GM21447 (cell line): ENCODE data around the gene XYLT2.
"Not testable (repeated sequence)": the region's sequence is repeated elsewhere in the genome, so short reads cannot be mapped to it uniquely, and the experiment has no call there.

Experiments used
- ATAC-seq: cut with Tn5 transposase; IDR thresholded peaks from one replicate; pipeline ENCODE4 v1.9.1; 2021; ENCODE audit not compliant: unreplicated experiment

XYLT2 gene

DNA sequence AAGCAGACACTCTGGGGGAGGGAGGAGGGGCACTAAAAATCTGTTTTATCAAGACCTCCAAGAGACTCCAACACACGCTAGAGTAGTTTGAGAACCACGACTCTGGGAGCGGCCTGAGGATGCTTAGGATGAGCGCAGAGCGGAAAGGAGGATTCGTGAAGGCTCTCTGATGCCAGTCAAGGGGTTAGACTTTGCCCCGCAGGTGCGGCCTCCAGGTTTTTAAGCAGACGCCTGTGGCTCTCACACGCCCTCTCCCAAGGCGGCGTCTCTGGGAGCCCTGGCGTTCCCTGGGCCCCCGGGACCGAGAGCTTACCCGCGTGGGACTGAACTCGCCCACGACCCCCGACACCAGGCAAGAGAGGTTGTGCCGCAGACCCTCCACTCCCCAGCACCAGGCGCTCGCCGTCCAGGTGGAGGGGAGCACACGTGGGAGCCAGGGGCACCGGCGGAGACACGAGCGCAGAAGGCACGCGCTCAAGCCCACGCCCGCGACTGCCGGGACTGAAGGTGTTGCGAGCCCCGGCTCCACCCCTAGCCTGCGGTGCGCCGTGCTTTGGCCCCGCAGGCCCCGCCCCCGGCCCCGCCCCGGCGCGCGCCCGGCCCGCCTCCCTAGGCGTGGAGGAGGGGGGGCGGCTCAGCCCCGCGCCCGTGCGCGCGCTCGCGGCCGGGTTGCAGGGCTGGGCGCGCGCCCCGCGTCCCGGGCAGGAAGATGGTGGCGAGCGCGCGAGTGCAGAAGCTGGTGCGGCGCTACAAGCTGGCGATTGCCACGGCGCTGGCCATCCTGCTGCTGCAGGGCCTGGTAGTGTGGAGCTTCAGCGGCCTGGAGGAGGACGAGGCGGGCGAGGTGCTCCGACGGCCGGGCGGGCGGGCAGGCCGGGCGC, at the start of gene XYLT2:
Gene XYLT2 (plus strand): TSS at position 695 of the 881 bp plus-strand sequence. CDS start 15 bp downstream, at position 710.
- peak; percentile 63 for ATAC-seq

DNA sequence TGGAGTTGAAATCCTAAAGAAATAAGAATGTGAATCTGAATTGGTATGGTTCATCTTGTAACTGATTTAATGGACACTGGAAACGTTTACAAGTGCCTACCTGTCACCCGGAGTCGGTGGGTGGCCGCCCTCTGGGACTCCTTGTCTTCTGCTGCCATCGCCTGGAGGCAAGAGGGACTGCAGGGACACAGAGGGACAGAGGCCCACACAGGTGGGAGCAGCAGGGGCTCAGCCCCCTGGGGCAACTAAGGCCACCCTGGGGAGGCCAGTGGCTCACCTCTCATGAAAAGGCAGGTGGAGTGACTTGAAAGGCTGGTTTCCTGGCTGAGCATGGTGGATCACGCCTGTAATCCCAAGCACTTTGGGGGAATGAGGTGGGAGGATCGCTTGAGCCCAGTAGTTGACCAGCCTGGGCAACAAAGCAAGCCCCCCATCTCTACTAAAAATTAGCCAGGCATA, 48.5 kb upstream of the XYLT2 start:
- no peak for ATAC-seq

DNA sequence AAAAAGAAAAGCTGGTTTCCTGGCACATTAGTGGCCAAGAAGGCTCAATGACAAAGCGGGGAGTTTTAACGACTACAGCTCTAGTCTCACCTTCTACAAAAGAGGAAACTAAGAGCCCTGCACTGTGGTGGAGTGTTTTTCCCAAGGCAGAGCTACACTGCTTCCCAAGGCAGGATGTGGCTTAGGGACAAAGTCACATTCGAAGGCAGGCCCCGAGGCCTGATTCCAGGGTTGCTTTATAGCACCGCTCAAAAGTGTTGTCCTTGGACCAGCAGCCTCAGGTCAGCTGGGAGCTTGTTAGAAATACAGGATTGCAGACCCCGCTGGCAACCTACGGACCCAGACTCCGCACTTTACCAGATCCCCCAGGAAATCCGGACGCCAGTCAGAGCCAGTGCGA, 47.9 kb upstream of the XYLT2 start:
- no peak for ATAC-seq

DNA sequence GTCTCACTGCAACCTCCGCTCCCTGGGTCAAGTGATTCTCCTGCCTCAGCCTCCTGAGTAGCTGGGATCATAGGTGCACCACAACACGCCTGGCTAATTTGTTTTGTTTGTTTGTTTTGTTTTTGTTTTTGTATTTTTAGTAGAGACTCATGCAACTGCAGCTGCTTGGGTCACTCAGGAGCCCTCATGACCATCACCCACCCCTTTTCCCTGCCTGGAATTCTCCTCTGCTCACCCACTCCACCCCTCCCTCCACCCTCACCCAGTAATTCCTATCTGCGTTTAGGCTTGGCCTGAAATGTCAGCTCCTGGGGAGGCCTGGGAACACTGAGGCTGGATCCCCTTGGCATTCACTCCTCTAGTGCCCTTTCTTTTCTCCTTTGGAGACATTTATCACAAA, 46.1 kb upstream of the XYLT2 start:
- ATAC-seq, result no peak

DNA sequence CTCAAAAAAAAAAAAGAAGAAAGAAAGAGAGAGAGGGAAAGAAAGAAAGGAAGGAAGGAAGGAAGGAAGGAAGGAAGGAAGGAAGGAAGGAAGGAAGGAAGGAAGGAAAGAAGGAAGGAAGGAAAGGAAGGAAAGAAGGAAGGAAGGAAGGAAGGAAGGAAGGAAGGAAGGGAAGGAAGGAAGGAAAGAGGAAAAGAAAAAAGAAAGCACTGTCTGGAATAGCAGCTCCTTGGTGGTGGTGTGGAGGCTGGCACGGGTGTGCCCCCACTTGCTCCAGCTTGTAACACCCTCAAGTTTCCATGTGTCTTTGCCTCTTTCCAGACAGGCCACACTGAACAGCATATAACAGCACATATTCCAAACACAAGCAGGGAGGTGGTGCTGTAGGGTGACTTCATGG, 45.1 kb upstream of the XYLT2 start:
- ATAC-seq, result not testable (repeated sequence)

DNA sequence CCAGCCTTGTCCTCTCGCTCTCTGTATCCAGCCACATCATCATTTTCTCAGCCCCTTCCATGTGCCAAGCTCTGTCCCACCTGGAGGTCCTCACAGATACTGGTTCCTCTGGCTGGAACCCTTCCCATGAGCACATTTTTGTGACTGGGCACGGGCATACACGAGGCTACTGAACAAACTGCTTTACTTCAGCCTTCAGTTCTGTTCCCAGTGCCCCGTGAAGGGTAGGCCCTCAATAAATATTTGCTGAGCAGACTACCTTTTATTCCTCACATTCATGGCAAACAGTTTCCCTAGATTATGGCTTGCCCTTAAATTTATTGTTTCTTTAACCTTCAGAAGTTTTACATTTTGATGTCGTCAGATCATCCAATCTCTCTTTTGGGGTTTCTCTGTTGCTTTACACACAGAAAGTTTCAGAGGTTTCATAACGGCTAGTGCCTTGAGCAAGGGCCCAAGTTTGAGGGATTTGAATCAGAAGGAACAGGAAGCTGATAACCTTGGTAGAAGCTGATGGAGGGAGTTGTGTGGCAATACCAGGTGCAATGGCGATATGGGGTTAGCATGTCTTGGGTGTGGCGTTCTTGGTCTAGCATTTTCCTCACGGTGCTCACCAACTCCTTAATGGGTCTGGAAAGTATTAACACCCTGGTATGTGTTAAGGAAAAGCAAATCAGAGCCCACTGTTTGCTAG, 43.9 kb upstream of the XYLT2 start:
- no peak for ATAC-seq

DNA sequence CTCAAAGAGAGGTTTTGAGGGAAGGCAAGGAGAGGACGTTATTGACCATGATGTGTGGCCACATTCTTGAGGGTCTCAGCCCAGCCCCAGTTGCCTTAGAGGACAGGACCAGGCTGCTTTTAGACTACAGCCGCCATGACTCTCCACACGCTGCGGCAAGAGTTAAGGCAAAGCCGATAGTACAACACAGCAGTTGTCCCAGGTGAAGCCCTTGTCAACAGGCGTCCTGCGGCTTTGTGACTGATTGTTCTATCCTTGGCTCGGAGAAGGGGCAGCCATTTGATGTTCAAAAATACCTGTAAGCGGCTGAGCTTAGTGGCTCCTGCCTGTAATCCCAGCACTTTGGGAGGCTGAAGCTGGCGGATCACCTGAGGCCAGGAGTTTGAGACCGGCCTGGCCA, 42.9 kb upstream of the XYLT2 start:
- ATAC-seq, result no peak

DNA sequence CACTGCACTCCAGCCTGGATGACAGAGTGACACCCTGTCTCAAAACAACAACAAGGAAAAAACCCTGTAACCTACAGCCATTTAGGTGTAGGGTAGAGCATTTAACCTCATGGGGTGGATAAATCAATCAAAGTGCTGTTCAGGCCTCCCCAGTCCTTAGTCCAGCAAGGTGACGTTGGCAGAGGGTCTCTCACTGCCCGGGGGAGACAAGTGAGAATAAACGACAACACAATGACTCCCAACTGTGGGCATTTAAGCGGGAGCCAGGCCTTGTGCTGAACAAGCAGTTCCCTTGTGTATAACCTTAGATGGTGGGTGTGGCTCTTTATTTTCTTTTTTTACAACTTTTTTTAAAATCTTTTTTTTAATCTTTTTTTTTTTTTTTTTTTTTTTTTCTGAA, 42.3 kb upstream of the XYLT2 start:
- no peak for ATAC-seq

DNA sequence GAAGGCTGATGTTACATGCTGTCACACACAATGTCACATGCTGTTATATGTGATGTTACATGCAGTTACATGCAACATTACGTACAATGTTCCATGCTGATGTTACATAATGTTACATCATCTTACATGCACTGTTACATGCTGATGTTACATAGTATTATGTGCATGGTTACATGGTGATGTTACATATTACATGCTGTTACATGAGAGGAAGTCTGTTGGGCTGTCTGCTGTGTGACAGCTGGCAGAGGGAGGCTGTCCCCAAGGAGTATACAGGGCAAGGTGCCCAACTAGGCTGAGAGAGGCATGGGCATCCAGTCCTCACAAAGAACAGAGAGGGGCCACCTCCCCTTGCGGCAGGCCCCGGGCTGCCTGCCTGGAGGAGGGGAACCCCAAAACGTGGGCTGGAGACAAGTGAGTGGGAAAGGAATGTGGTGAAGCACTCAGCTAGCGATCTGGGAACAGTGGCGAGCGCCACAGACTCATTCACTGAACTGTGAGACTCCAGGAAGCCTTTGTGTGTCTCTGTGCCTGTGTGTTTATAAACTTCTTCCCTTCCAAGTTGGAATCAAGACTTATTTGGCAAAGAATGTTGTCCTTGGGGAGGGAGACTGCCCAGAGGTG, 41.0 kb upstream of the XYLT2 start:
- no peak for ATAC-seq

DNA sequence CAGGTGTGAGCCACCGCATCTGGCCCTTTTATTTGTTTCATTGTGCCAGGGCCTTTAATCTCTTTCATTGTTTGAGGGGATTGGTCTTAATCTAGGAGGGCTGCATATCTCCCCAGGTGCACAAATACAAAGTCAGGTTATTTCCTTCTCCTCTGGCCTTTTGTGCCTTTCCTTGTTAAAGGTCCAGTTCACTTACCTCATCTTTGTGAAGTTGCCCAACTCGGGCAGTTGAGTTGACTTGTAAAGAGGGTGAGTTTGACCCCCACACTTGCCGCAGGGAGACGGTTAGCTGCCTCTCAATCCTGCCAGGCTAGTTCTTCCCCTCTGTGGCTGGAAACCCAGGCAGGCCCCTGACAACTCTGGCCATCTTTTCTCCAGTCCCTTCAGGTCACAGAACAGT, 38.3 kb upstream of the XYLT2 start:
- no peak for ATAC-seq

DNA sequence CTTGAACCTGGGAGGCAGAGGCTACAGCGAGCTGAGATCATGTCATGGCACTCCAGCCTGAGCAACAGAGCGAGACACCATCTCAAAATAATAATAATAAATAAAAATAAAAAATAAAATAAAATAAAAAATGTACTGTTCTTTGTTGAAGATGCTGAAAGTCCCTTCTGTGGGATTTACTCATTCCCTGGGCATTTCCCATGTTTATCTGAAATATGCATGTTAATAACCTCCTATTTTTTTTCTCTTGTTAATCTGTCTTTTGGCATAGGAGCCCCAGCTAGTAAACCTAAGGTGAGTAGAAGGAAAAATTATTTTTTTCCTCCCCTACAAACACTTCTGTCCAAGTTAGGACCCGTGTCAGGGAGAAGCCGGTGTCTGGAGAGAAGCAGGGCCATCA, 37.3 kb upstream of the XYLT2 start:
- ATAC-seq, result no peak

DNA sequence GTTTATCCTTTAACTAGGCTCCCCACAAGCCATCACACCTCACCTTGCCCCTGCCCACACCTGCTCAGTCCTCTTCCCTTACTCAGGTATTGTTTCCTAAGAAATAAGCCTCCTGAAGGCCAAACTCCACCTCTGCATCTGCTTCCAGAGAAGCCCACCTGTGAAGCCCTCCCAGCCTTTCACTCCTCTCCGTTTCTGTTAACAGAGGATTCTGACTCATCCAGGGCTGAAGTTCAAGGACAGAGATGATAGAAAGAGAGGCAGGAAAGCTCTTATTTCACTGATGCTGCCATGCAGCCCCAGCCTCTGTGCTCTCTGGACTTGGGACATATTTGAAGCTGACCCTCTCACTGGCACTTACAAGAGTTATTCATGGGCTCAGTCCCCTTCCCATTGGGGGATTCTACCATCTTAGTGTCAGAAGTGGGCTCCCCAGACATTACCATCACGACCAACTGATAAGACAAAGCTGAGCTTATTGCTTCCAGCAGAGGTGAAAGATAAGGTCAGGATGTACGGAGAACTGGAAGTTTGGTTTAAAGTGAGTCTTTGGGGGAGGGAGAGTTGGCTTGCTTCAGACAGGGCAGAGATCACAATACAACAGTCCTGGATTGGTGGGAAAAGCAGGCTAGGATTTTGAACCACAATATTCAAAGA, 35.3 kb upstream of the XYLT2 start:
- no peak for ATAC-seq

DNA sequence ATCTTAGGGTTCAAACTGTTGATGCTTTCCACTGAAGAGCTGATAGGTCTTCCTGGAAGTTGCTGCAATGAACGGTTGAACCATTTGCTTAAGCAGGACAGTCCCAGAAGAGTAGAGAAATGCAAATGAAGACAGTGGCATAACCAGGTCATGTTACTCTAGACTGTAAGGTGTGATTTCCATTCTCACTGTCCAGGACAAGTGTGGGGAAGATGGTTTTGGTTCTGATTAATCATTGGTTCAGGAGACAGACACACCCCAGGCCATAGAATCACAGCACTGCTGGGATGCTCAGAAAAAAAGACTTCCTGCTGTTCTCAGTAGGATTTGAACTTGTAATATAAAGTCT, 34.8 kb upstream of the XYLT2 start:
- ATAC-seq, result peak; percentile 82

DNA sequence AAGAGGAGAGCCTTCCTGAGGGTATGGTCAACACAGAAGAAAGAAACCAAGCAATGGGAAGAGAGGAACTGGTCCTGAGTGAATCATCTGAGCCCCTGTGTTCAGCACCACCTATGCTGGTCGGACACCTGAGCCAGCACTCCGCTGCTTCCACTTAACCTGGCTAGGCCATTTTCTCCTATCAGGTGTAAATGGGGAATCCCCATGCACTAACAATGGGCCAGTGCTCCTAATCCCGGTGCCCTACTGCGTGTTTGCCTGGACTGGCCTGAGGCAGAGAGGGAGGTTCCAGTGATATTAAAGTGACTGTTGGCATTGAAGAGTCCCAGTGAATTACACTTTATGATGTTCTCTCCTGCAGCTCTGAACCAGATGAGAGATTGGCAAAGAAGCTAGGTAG, 34.4 kb upstream of the XYLT2 start:
- ATAC-seq, result no peak

DNA sequence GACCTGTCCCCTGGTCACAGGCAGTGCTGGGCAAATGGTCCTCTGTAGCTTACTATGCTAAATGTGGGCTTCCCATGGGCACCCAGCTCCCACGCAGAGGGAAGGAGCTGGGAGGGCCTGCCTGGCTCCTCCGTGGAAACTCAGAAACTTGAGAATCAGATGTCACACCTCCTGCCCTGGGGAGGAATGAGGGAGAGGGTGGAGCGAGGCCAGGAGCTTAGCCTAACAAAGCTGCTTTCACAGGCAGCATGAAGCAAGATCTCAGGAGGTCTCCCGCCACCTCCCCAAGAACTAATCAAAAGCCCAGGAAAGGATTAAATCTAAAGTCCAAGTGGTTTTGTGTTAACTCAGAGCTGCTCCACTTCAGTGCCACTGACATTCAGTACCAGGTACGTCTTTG, 33.6 kb upstream of the XYLT2 start:
- ATAC-seq, result no peak

DNA sequence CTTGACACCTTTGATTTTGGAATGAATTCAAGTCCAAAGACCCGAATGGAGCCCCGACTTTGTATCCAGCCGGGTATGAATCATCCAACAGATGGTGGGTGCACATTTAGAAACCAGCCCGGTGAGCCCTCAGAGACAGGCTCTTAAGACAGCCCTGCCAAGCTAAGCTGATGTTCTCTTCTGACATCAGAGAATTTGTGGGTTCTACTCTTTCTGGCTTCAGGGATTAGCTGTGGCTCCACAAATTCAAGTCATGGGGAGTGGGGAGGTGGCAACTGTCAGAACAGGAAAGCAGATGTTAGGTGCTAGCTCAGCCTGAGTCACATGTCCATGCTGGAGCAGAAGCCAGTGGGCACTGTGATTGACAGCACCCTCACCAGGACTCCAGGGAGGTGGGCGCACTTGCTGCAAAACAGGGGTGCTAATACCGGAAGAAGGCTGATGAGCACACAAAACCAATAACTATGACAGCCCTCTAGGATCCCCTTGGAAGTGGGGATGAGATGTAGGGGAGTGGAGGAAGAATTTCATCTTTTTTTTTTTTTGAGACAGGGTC, 31.4 kb upstream of the XYLT2 start:
- no peak for ATAC-seq

DNA sequence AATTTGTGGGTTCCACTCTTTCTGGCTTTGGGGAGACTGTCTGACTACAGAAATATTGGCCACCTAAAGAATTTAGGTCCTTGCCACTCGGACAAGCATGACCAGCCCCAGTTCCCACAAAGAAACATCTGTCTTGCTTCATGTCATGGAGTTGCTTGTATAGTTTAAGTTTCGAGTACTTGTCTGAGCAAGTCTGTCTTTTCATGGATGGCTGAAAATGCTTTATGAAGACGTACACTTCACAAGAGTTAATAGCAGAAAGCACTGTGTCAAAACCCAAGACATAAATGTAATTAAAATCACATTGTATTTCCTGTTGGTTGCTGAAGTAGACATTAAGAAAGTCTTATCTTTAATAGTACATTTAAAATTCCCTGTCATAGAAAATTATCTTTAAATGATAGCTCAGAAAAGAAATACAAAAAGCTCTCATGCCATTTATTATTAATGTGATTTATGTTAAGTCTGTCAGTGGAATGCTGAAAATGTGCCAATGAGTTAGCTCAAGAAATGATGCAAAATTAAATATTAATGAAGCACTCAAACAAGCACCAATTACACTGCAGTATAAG, 29.8 kb upstream of the XYLT2 start:
- ATAC-seq, result no peak

DNA sequence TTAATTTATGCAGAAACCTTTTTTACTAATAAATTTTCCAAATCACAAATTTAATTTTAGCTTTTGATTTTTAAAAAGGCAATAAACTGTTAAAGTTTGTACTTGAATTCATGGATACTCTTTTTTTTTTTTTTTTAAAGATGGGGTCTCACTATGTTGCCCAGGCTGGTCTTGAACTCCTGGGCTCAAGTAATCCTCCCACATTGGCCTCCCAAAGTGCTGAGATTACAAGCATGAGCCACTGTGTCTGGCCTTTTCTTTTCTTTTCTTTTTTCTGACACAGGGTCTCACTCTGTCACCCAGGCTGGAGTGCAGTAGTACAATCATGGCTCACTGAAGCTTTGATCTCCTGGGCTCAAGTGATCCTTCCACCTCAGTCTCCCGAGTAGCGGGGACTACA, 29.3 kb upstream of the XYLT2 start:
- ATAC-seq, result not testable (repeated sequence)

DNA sequence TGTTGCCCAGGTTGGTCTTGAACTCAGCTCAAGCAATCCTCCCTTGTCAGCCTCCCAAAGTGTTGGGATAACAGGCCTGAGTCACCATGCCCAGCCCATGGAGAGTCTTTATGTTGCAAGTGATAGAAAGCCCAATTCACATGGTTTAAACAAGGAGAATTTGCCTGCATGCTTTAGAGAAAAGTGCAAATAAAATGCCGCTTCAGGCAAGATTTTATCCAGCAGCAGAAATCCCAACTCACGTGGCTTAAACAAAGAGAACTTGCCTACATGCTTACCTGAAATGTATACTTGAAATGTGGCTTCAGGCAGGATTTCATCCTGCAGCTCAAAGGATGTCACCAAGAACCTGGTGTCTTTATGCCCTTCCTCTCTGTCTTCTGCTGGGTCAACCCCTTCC, 28.8 kb upstream of the XYLT2 start:
- no peak for ATAC-seq

DNA sequence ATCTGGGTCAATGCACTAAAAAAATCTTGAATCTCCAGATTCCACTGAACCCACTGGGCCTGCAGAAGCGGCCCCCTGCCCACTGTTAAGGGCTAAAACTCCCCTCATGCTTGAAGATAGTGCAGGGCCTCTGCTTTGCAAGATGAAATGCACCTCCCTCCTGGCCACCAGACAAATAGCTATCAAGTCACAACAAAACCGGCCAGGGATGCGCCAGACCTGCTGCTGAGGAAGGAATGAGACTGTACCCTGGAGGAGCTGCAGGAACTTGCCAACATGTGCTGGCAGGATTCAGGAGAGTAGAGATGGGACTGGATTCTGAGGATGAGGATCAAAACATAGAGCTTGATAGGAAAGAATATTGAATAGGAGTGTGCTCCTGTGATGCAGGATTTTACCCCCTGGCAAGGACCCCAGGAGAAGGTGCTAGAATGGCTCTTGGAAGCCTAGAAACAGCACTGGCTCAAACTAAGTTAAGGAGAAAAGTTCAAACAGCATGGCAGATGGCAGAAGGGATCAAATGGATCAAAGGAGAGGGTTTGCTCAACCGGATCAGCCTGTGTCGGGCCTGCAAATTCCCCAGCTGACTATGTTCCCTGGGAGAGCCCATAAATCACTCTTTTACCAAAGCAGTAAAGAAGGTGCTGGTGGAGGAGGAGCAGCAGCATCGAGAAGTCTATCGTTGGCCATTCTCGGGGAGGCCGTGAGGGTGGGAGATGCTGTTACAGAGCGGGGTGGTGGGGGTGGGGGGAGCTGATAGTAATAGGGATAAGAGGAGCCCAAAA, 27.2 kb upstream of the XYLT2 start:
- no peak for ATAC-seq
